LNCAP (cell line): ENCODE measurements around the gene CXCL11.

ENCODE experiments used
- CTCF ChIP-seq: fragments of 450-650 bp; IDR thresholded peaks from 2 replicates; pipeline ENCODE4 v1.5.1; 2017; ENCODE audit warnings: mild to moderate bottlenecking

CXCL11 gene

GRCh38 chr4:76055421-76055820 lies 19.6 kb upstream of the CXCL11 start:
- no peak for TF ChIP-seq CTCF

- no peak for TF ChIP-seq CTCF
Observed at GRCh38 chr4:76055016-76055415, 19.1 kb upstream of the CXCL11 start.

- TF ChIP-seq CTCF = no peak
Observed at GRCh38 chr4:76053730-76054129, 17.9 kb upstream of the CXCL11 start.

GRCh38 chr4:76036855-76037254 lies 985 bp upstream of the CXCL11 start:
- no peak for TF ChIP-seq CTCF

GRCh38 chr4:76035141-76035540 lies 729 bp downstream of the CXCL11 start:
- TF ChIP-seq CTCF = no peak

- TF ChIP-seq CTCF = no peak
Observed at GRCh38 chr4:76029300-76029699, 6.6 kb downstream of the CXCL11 start.

- no peak for TF ChIP-seq CTCF
Observed at GRCh38 chr4:76028350-76028765, 7.5 kb downstream of the CXCL11 start.

GRCh38 chr4:76024065-76024464 lies 11.8 kb downstream of the CXCL11 start:
- TF ChIP-seq CTCF = no peak
